ENCODE data around the gene SCD.
A peak's percentile ranks its signal among the peaks of the same experiment; 100 is the strongest.

SCD gene

GRCh38 chr10:100346351-100346764, 675 bp upstream of the SCD start:
- Mint-ChIP-seq H3K27me3 (peaks cover 2% of the 10 kb centered on the region), H3K36me3 (peaks cover 40% of the 10 kb centered on the region), H3K9me3 (no peaks in the 10 kb centered on the region), H3K4me3 (peak overlapping the region; percentile 99), H3K4me1 (peaks cover 62% of the 10 kb centered on the region), H3K27ac (peak overlapping the region; percentile 79)
- CTCF ChIA-PET: interaction anchor here (1.0 to 16.8 kb wide), 7 partner anchors 24 to 176 kb away, joined by 3 to 218 read pairs (median 5); no protein-coding TSS in a partner anchor
- peak; percentile 88 for DNase-seq

GRCh38 chr10:100347568-100348195, 649 bp downstream of the SCD start:
- Mint-ChIP-seq H3K4me3 (peak overlapping the region; percentile 99), H3K36me3 (peaks cover 53% of the 10 kb centered on the region), H3K9me3 (no peaks in the 10 kb centered on the region), H3K27ac (peak overlapping the region; percentile 80), H3K27me3 (no peaks in the 10 kb centered on the region), H3K4me1 (peaks cover 69% of the 10 kb centered on the region)
- CTCF ChIA-PET: interaction anchor here (1.6 to 16.8 kb wide), 5 partner anchors 9 to 171 kb away, joined by 4 to 218 read pairs (median 8); no protein-coding TSS in a partner anchor
- peak; percentile 29 for DNase-seq

- no peaks in the 10 kb centered on the region for H3K9me3 Mint-ChIP-seq
- H3K4me1 Mint-ChIP-seq: peaks cover 72% of the 10 kb centered on the region
- H3K27ac Mint-ChIP-seq: peak overlapping the region; percentile 61
Observed at GRCh38 chr10:100348389-100348927, 1.4 kb downstream of the SCD start.

GRCh38 chr10:100349087-100349486, 2.1 kb downstream of the SCD start:
- peaks cover 77% of the 10 kb centered on the region for H3K4me1 Mint-ChIP-seq
- H3K9me3 Mint-ChIP-seq: no peaks in the 10 kb centered on the region
- H3K27ac Mint-ChIP-seq: peak overlapping the region; percentile 67
- CTCF ChIA-PET: interaction anchor here (0.6 to 16.8 kb wide), 10 partner anchors 10 to 258 kb away, joined by 3 to 218 read pairs (median 4); no protein-coding TSS in a partner anchor
- H3K36me3 Mint-ChIP-seq: peaks cover 66% of the 10 kb centered on the region
- no peak for DNase-seq
- H3K27me3 Mint-ChIP-seq: no peaks in the 10 kb centered on the region
- H3K4me3 Mint-ChIP-seq: peak overlapping the region; percentile 99

More at GRCh38 chr10:100348389-100348927, 1.4 kb downstream of the SCD start:
- H3K4me3 Mint-ChIP-seq: peak overlapping the region; percentile 99
- CTCF ChIA-PET: interaction anchor here (0.6 to 16.8 kb wide), 8 partner anchors 9 to 259 kb away, joined by 3 to 218 read pairs (median 4); no protein-coding TSS in a partner anchor
- no peaks in the 10 kb centered on the region for H3K27me3 Mint-ChIP-seq
- no peak for DNase-seq
- H3K36me3 Mint-ChIP-seq: peaks cover 59% of the 10 kb centered on the region

GRCh38 chr10:100349672-100350071, 2.6 kb downstream of the SCD start:
- H3K9me3 Mint-ChIP-seq: no peaks in the 10 kb centered on the region
- H3K27me3 Mint-ChIP-seq: no peaks in the 10 kb centered on the region
- H3K27ac Mint-ChIP-seq: peak overlapping the region; percentile 67
- H3K4me1 Mint-ChIP-seq: peaks cover 79% of the 10 kb centered on the region
- CTCF ChIA-PET: interaction anchor here (0.6 to 16.8 kb wide), 8 partner anchors 8 to 169 kb away, joined by 3 to 218 read pairs (median 4); no protein-coding TSS in a partner anchor
- peak overlapping the region; percentile 99 for H3K4me3 Mint-ChIP-seq
- H3K36me3 Mint-ChIP-seq: peaks cover 72% of the 10 kb centered on the region
- DNase-seq: no peak

GRCh38 chr10:100350914-100351485, 4.0 kb downstream of the SCD start:
- Mint-ChIP-seq H3K27me3 (no peaks in the 10 kb centered on the region), H3K9me3 (no peaks in the 10 kb centered on the region), H3K4me1 (peaks cover 81% of the 10 kb centered on the region), H3K36me3 (peaks cover 85% of the 10 kb centered on the region), H3K27ac (peak overlapping the region; percentile 31), H3K4me3 (peak overlapping the region; percentile 99)
- CTCF ChIA-PET: interaction anchor here (0.9 to 16.8 kb wide), 9 partner anchors 8 to 167 kb away, joined by 3 to 218 read pairs (median 4); no protein-coding TSS in a partner anchor
- no peak for DNase-seq

GRCh38 chr10:100353770-100354485, 6.9 kb downstream of the SCD start:
- H3K27ac Mint-ChIP-seq: no peak overlapping the region
- H3K4me1 Mint-ChIP-seq: peaks cover 84% of the 10 kb centered on the region
- no peak for DNase-seq
- no peak overlapping the region for H3K4me3 Mint-ChIP-seq
- no peaks in the 10 kb centered on the region for H3K9me3 Mint-ChIP-seq
- CTCF ChIA-PET: interaction anchor here (0.8 to 1.3 kb wide), 3 partner anchors 9 to 165 kb away, joined by 3 to 6 read pairs (median 4); no protein-coding TSS in a partner anchor
- no peaks in the 10 kb centered on the region for H3K27me3 Mint-ChIP-seq
- peaks cover 88% of the 10 kb centered on the region for H3K36me3 Mint-ChIP-seq

- Mint-ChIP-seq H3K4me1 (peaks cover 83% of the 10 kb centered on the region), H3K36me3 (peaks cover 88% of the 10 kb centered on the region), H3K4me3 (no peak overlapping the region), H3K9me3 (no peaks in the 10 kb centered on the region), H3K27ac (peak overlapping the region; percentile 61), H3K27me3 (no peaks in the 10 kb centered on the region)
- no peak for DNase-seq
- CTCF ChIA-PET: no interaction called here
Observed at GRCh38 chr10:100355086-100355485, 8.1 kb downstream of the SCD start.

GRCh38 chr10:100356067-100357017, 9.3 kb downstream of the SCD start:
- Mint-ChIP-seq H3K27me3 (no peaks in the 10 kb centered on the region), H3K36me3 (peaks cover 88% of the 10 kb centered on the region), H3K27ac (no peak overlapping the region), H3K9me3 (no peaks in the 10 kb centered on the region), H3K4me3 (no peak overlapping the region), H3K4me1 (peaks cover 75% of the 10 kb centered on the region)
- DNase-seq: no peak
- CTCF ChIA-PET: no interaction called here

- Mint-ChIP-seq H3K27ac (no peak overlapping the region), H3K9me3 (no peaks in the 10 kb centered on the region), H3K4me1 (peaks cover 66% of the 10 kb centered on the region), H3K36me3 (peaks cover 87% of the 10 kb centered on the region), H3K4me3 (no peak overlapping the region), H3K27me3 (no peaks in the 10 kb centered on the region)
- CTCF ChIA-PET: interaction anchor here (1.1 kb wide), 1 partner anchor 14 kb away, joined by 3 read pairs; no protein-coding TSS in a partner anchor
- DNase-seq: no peak
Observed at GRCh38 chr10:100357059-100357858, 10.2 kb downstream of the SCD start.

- CTCF ChIA-PET: interaction anchor here (1.1 to 1.6 kb wide), 2 partner anchors 10 to 12 kb away, joined by 4 to 5 read pairs; no protein-coding TSS in a partner anchor
- peaks cover 86% of the 10 kb centered on the region for H3K36me3 Mint-ChIP-seq
- no peaks in the 10 kb centered on the region for H3K9me3 Mint-ChIP-seq
- no peak overlapping the region for H3K27ac Mint-ChIP-seq
- no peak for DNase-seq
- no peaks in the 10 kb centered on the region for H3K27me3 Mint-ChIP-seq
- peaks cover 54% of the 10 kb centered on the region for H3K4me1 Mint-ChIP-seq
- no peak overlapping the region for H3K4me3 Mint-ChIP-seq
Observed at GRCh38 chr10:100359030-100359432, 12.0 kb downstream of the SCD start.

- CTCF ChIA-PET: interaction anchor here (1.1 to 1.6 kb wide), 2 partner anchors 10 to 11 kb away, joined by 4 to 5 read pairs; no protein-coding TSS in a partner anchor
- DNase-seq: no peak
- Mint-ChIP-seq H3K9me3 (no peaks in the 10 kb centered on the region), H3K36me3 (peaks cover 86% of the 10 kb centered on the region), H3K4me3 (no peak overlapping the region), H3K4me1 (peaks cover 51% of the 10 kb centered on the region), H3K27me3 (no peaks in the 10 kb centered on the region), H3K27ac (peak overlapping the region; percentile 34)
Observed at GRCh38 chr10:100359529-100360150, 12.6 kb downstream of the SCD start.

All from activated naive CD4-positive, alpha-beta T cell treated with anti-CD3 and anti-CD28 coated beads, Interleukin-2, amount 10 ng/mL, durations not matched to agents 7 days and 5 days (primary cell).